ENCODE results near the gene SDR9C7. TPM values are rescaled to one million over a fixed set of nuclear protein-coding genes. Genes with fewer than 3 reads are reported as not detected.

The SDR9C7 gene
- total and polyA plus RNA-seq, 3 experiments from 2014 or later = not detected

- ChIA-PET CTCF (no interaction called here), POLR2A (no interaction called here)
These were observed 59.4 kb downstream of the SDR9C7 start for GRCh38 chr12:56874821-56875220.

GRCh38 chr12:56873382-56873781 lies 60.8 kb downstream of the SDR9C7 start:
- H3K27ac Mint-ChIP-seq = no peak overlapping the region
- ChIA-PET CTCF (no interaction called here), POLR2A (no interaction called here)
- Histone ChIP-seq H3K36me3 (ENCODE audit: insufficient read depth, low read length) (no peaks in the 10 kb centered on the region), H3K4me1 (ENCODE audit: insufficient read depth, low read length) (no peaks in the 10 kb centered on the region), H3K27me3 (ENCODE audit: insufficient read depth, low read length, poor library complexity, severe bottlenecking) (no peaks in the 10 kb centered on the region), H3K4me3 (ENCODE audit: low read length) (no peak overlapping the region), H3K9me3 (ENCODE audit: low read length) (no peaks in the 10 kb centered on the region), H3K27ac (ENCODE audit: low read depth, low read length) (no peak overlapping the region)
- no peak overlapping the region for H3K4me3 Mint-ChIP-seq
- peaks cover 18 to 48% of the 10 kb centered on the region in 2 donors for H3K27me3 Mint-ChIP-seq
- DNase-seq = no peak
- H3K9me3 Mint-ChIP-seq = peaks cover 0 to 3% (median 2%) of the 10 kb centered on the region in 5 donors
- H3K36me3 Mint-ChIP-seq = no peaks in the 10 kb centered on the region
- H3K4me1 Mint-ChIP-seq = no peaks in the 10 kb centered on the region

More at GRCh38 chr12:56874821-56875220, 59.4 kb downstream of the SDR9C7 start:
- Histone ChIP-seq H3K36me3 (ENCODE audit: insufficient read depth, low read length) (no peaks in the 10 kb centered on the region), H3K4me1 (ENCODE audit: insufficient read depth, low read length) (no peaks in the 10 kb centered on the region), H3K9me3 (ENCODE audit: low read length) (no peaks in the 10 kb centered on the region), H3K4me3 (ENCODE audit: low read length) (no peak overlapping the region), H3K27me3 (ENCODE audit: insufficient read depth, low read length, poor library complexity, severe bottlenecking) (no peaks in the 10 kb centered on the region), H3K27ac (ENCODE audit: low read depth, low read length) (no peak overlapping the region)
- Mint-ChIP-seq H3K27ac (no peak overlapping the region), H3K9me3 (peaks cover 0 to 2% (median 0%) of the 10 kb centered on the region in 5 donors), H3K27me3 (peaks cover 17 to 40% of the 10 kb centered on the region in 2 donors), H3K4me1 (no peaks in the 10 kb centered on the region), H3K4me3 (no peak overlapping the region), H3K36me3 (no peaks in the 10 kb centered on the region)
- no peak for DNase-seq

Other genes with a start within 250 kb of the SDR9C7 start
- 100 to 1,000 TPM; 431 to 437 TPM for gene PTGES3, start 246.1 kb downstream of the SDR9C7 start, total RNA-seq
- 242 TPM for gene PTGES3, start 246.1 kb downstream of the SDR9C7 start, polyA plus RNA-seq
- 1,000 to 10,000 TPM in 1 of 2 experiments, 100 to 1,000 TPM in 1; 957 to 1,017 TPM for gene NACA, start 209.1 kb downstream of the SDR9C7 start, total RNA-seq
- gene NACA, start 209.1 kb downstream of the SDR9C7 start, polyA plus RNA-seq = 1,079 TPM
- gene PRIM1, start 182.1 kb downstream of the SDR9C7 start, total RNA-seq = 10 to 100 TPM; 79.1 to 80.5 TPM
- gene PRIM1, start 182.1 kb downstream of the SDR9C7 start, polyA plus RNA-seq = 39.6 TPM
- gene HSD17B6, start 171.1 kb downstream of the SDR9C7 start, total RNA-seq = 1 to 10 TPM; 1.5 to 1.9 TPM
- 0.56 TPM for gene HSD17B6, start 171.1 kb downstream of the SDR9C7 start, polyA plus RNA-seq
- under 1 TPM; 0.13 to 0.31 TPM for gene RDH16, start 23.2 kb upstream of the SDR9C7 start, total RNA-seq
- 0.20 TPM for gene RDH16, start 23.2 kb upstream of the SDR9C7 start, polyA plus RNA-seq
- 1 to 10 TPM; 9.1 to 9.3 TPM for gene ZBTB39, start 72.1 kb upstream of the SDR9C7 start, total RNA-seq
- 2.0 TPM for gene ZBTB39, start 72.1 kb upstream of the SDR9C7 start, polyA plus RNA-seq
- not detected for gene TAC3, start 82.1 kb upstream of the SDR9C7 start, total RNA-seq
- not detected for gene TAC3, start 82.1 kb upstream of the SDR9C7 start, polyA plus RNA-seq
- under 1 TPM; 0.51 to 0.70 TPM for gene MYO1A, start 115.7 kb upstream of the SDR9C7 start, total RNA-seq
- gene MYO1A, start 115.7 kb upstream of the SDR9C7 start, polyA plus RNA-seq = 0.40 TPM
- 10 to 100 TPM; 50.5 to 50.9 TPM for gene NEMP1, start 144.4 kb upstream of the SDR9C7 start, total RNA-seq
- 3.8 TPM for gene NEMP1, start 144.4 kb upstream of the SDR9C7 start, polyA plus RNA-seq
- gene NAB2, start 154.7 kb upstream of the SDR9C7 start, total RNA-seq = 10 to 100 TPM; 37.7 to 40.1 TPM
- 1.6 TPM for gene NAB2, start 154.7 kb upstream of the SDR9C7 start, polyA plus RNA-seq
- gene STAT6, start 177.0 kb upstream of the SDR9C7 start, total RNA-seq = 100 to 1,000 TPM; 262 to 265 TPM
- 82.8 TPM for gene STAT6, start 177.0 kb upstream of the SDR9C7 start, polyA plus RNA-seq
- 1 to 10 TPM; 2.3 to 2.5 TPM for gene LRP1, start 194.1 kb upstream of the SDR9C7 start, total RNA-seq
- gene LRP1, start 194.1 kb upstream of the SDR9C7 start, polyA plus RNA-seq = 0.29 TPM
- not detected for gene LRP1-AS, start 213.2 kb upstream of the SDR9C7 start, total RNA-seq
- not detected for gene LRP1-AS, start 213.2 kb upstream of the SDR9C7 start, polyA plus RNA-seq